Activated T-cell treated with anti-CD3 and anti-CD28 coated beads, Interleukin-2, amount 50 U/mL, for 24 hours (primary cell): Measurements from ENCODE around the gene ARID4A.
"Not testable (repeated sequence)": the region's sequence is repeated elsewhere in the genome, so short reads cannot be mapped to it uniquely, and the experiment has no call there.

Experiments
- DNase-seq: peaks from one replicate; pipeline ENCODE4 v3.0.0-alpha.2; 2020
- H3K27ac Mint-ChIP-seq: 2 replicates; pipeline ENCODE4 v1.8.0; 2020; ENCODE audit warnings: mild to moderate bottlenecking, mixed read lengths
- H3K27me3 Mint-ChIP-seq: 2 replicates; pipeline ENCODE4 v1.8.0; 2020; ENCODE audit warnings: mixed read lengths
- H3K36me3 Mint-ChIP-seq: 2 replicates; pipeline ENCODE4 v1.8.0; 2020; ENCODE audit warnings: low read depth, mixed read lengths
- H3K4me1 Mint-ChIP-seq: 2 replicates; pipeline ENCODE4 v1.8.0; 2020; ENCODE audit warnings: low read depth, mixed read lengths
- H3K4me3 Mint-ChIP-seq: 2 replicates; pipeline ENCODE4 v1.8.0; 2020; ENCODE audit warnings: mild to moderate bottlenecking, moderate library complexity, mixed read lengths
- H3K9me3 Mint-ChIP-seq: 2 replicates; pipeline ENCODE4 v1.8.0; 2020; ENCODE audit warnings: mixed read lengths

Gene ARID4A

GRCh38 chr14:58298477-58299400 is at the start of gene ARID4A:
ARID4A (plus strand) TSS chr14:58298555; CDS start chr14:58299855, 1,300 bp downstream.
- Mint-ChIP-seq H3K4me3 (no peak within 1 kb of the TSS), H3K4me1 (peaks cover 48% of the 10 kb centered on the region), H3K27me3 (no peaks in the 10 kb centered on the region), H3K9me3 (no peaks in the 10 kb centered on the region), H3K27ac (peak within 1 kb of the TSS; percentile 96), H3K36me3 (peaks cover 56% of the 10 kb centered on the region)
- DNase-seq, result peak; percentile 80

- Mint-ChIP-seq H3K4me1 (peaks cover 39% of the 10 kb centered on the region), H3K27ac (peak overlapping the region; percentile 57)
Observed at GRCh38 chr14:58249611-58250010, 48.7 kb upstream of the ARID4A start.

DNA sequence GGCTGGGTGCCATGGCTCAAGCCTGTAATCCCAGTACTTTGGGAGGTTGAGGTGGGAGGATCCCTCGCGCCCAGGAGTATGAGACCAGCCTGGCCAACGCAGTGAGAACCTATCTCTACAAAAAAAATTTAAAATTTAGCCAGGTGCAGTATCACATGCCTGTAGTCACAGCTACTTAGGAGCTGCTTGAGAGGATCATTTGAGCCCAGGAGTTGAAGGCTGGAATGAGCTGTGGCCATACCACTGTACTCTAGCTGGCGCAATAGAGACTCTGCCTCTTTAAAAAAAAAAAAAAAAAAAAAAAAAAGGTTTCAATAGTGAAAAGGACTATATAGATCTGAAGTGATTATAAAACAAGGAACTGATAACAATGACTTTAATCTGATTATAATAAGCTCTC is 40.2 kb upstream of the ARID4A start:
- Mint-ChIP-seq H3K27ac (peak overlapping the region; percentile 1), H3K27me3 (no peaks in the 10 kb centered on the region)

More at GRCh38 chr14:58249611-58250010, 48.7 kb upstream of the ARID4A start:
- no peak for DNase-seq
- Mint-ChIP-seq H3K27me3 (no peaks in the 10 kb centered on the region), H3K36me3 (peaks cover 91% of the 10 kb centered on the region), H3K9me3 (no peaks in the 10 kb centered on the region), H3K4me3 (no peak overlapping the region)

GRCh38 chr14:58262005-58262404 is 36.4 kb upstream of the ARID4A start:
- H3K36me3 Mint-ChIP-seq, result peaks cover 96% of the 10 kb centered on the region
- DNase-seq, H3K27me3 Mint-ChIP-seq, H3K4me3 Mint-ChIP-seq, H3K9me3 Mint-ChIP-seq: not testable (repeated sequence)
- peak overlapping the region; percentile 61 for H3K27ac Mint-ChIP-seq
- H3K4me1 Mint-ChIP-seq, result peaks cover 16% of the 10 kb centered on the region

More for the DNA sequence above, 40.2 kb upstream of the ARID4A start:
- no peak overlapping the region for H3K4me3 Mint-ChIP-seq
- peaks cover 12% of the 10 kb centered on the region for H3K4me1 Mint-ChIP-seq
- H3K9me3 Mint-ChIP-seq, result no peaks in the 10 kb centered on the region
- H3K36me3 Mint-ChIP-seq, result peaks cover 93% of the 10 kb centered on the region
- DNase-seq, result no peak

- H3K36me3 Mint-ChIP-seq, result peaks cover 98% of the 10 kb centered on the region
- no peak overlapping the region for H3K4me3 Mint-ChIP-seq
- H3K27me3 Mint-ChIP-seq, result no peaks in the 10 kb centered on the region
- DNase-seq, result no peak
- no peaks in the 10 kb centered on the region for H3K9me3 Mint-ChIP-seq
- peak overlapping the region; percentile 59 for H3K27ac Mint-ChIP-seq
- H3K4me1 Mint-ChIP-seq, result peaks cover 17% of the 10 kb centered on the region
Observed at GRCh38 chr14:58265401-58265800, 33.0 kb upstream of the ARID4A start.

DNA sequence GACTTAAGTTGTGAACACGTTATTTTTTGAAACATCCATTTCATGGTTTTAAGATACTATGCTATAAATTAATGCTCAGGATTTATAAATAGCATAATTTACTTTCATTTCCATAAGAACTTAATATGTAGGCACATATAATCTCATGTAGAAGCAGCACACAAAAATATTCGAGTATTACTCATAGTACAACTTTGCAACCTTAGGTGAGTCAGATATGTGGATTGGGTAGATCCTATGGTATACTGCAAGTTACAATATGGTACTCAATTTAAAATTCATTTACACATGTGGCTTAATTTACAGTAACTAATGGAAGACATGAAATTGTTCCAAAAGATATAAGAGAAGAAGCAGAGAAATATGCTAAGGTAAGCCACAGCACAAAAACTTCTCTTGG is 27.7 kb upstream of the ARID4A start:
- Mint-ChIP-seq H3K4me3 (no peak overlapping the region), H3K27ac (peak overlapping the region; percentile 67), H3K36me3 (peaks cover 97% of the 10 kb centered on the region), H3K9me3 (no peaks in the 10 kb centered on the region), H3K27me3 (no peaks in the 10 kb centered on the region), H3K4me1 (peaks cover 39% of the 10 kb centered on the region)
- no peak for DNase-seq

DNA sequence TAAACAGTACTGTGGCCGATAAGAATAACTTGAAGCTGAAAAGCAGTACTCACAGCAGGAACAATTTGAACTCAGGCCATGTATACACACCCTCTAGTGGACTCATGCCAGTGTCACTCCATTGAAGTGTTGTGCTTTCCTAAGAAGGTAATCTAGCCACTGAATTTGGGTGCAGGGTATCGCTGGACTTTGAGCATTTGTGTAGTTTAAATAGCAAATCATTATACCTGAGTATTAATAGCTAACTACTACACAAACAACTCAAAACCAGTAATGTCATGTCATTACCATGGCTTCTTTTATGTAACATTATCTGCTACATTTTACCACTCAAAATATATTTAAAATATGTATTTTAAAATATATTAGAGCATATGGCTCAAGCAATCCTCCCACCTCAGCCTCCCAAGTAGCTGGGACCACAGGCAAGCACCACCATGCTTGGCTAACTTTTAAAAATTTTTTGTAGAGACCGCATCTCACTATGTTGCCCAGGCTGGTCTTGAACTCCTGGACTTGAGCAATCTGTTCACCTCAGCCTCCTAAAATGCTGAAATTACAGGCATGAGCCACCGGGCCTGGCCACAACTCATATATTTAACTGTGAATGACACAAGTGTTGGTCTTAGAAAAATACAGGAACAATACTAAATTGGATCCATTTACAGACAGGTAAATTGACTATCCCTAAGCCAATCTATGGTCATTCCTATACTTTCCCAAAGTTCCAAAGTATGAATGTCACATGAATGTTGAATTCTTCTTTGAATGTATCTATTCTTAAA is 25.6 kb upstream of the ARID4A start:
- peaks cover 93% of the 10 kb centered on the region for H3K36me3 Mint-ChIP-seq
- H3K4me1 Mint-ChIP-seq, result peaks cover 46% of the 10 kb centered on the region
- no peaks in the 10 kb centered on the region for H3K27me3 Mint-ChIP-seq
- peak overlapping the region; percentile 61 for H3K27ac Mint-ChIP-seq
- H3K9me3 Mint-ChIP-seq, result no peaks in the 10 kb centered on the region
- no peak overlapping the region for H3K4me3 Mint-ChIP-seq
- no peak for DNase-seq

DNA sequence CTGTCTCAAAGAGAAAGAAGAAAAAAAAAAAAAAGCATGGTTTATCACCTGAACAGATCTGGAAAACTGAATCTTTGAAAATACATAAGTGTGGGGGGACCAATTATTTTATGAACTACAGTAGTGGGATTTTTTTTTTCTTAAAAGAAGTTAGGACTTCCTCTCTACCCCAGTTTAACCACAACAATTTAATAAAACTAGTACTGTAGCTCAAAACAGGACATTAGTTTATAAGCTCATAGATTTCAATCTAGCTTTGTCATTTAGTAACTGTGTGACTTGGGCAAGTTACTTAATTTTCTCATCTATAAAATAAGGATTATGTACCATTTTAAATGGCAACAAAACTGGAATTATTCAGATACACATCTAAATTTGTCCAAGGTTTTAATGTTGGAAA is 23.5 kb upstream of the ARID4A start:
- no peak for DNase-seq
- Mint-ChIP-seq H3K27me3 (no peaks in the 10 kb centered on the region), H3K27ac (peak overlapping the region; percentile 89), H3K4me3 (peak overlapping the region; percentile 21), H3K4me1 (peaks cover 48% of the 10 kb centered on the region), H3K9me3 (no peaks in the 10 kb centered on the region), H3K36me3 (peaks cover 93% of the 10 kb centered on the region)

DNA sequence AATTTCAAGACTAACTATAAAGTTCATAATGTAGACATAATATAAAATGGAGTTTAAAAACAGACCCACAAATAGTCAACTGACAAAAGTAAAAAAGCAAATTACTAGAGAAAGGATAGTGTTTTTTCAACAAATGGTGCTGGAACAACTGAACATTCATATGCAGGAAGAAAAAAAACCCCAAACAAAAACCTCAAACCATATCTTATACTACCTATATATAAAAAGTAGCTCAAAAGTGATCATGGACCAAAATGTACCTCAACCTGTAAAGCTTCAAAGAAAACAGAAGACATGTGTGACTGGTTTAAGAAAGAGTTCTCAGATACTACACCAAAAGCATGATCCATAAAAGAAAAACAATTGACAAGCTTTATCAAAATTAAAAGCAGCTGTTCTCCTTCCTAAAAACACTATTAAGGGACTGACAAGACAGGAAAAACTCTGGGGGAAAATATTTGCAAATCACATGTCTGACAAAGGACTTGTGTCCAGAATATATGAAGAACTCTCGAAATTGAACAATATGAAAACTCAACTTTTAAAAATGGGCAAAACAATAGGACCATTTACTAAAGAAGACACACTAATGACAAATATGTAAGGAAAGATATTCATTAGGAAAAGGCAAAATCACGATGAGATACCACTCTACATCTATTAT is 22.7 kb upstream of the ARID4A start:
- H3K4me1 Mint-ChIP-seq, result peaks cover 45% of the 10 kb centered on the region
- peak overlapping the region; percentile 2 for H3K4me3 Mint-ChIP-seq
- DNase-seq, result no peak
- peak overlapping the region; percentile 89 for H3K27ac Mint-ChIP-seq
- no peaks in the 10 kb centered on the region for H3K27me3 Mint-ChIP-seq
- H3K36me3 Mint-ChIP-seq, result peaks cover 93% of the 10 kb centered on the region
- no peaks in the 10 kb centered on the region for H3K9me3 Mint-ChIP-seq

DNA sequence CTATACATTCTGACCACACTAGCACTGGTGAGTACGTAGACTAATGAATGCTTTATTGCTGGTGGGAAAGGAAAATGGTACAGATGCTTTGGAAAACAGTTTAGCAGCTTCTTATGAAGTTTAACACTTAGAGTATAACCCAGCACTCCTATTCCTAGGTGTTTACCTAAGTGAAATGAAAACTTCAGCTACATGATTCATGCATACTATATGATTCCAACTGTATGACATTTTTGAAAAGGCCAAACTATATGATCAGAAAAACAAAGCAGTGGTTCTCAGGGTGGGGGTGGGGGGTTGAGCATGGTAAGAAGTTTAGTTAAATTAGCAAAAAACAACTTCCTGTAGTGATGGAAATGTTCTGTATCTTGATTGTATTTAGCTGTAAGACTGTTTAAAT is 22.1 kb upstream of the ARID4A start:
- peaks cover 94% of the 10 kb centered on the region for H3K36me3 Mint-ChIP-seq
- H3K4me1 Mint-ChIP-seq, result peaks cover 49% of the 10 kb centered on the region
- H3K4me3 Mint-ChIP-seq, result no peak overlapping the region
- H3K9me3 Mint-ChIP-seq, result no peaks in the 10 kb centered on the region
- no peak for DNase-seq
- H3K27me3 Mint-ChIP-seq, result no peaks in the 10 kb centered on the region
- peak overlapping the region; percentile 89 for H3K27ac Mint-ChIP-seq

DNA sequence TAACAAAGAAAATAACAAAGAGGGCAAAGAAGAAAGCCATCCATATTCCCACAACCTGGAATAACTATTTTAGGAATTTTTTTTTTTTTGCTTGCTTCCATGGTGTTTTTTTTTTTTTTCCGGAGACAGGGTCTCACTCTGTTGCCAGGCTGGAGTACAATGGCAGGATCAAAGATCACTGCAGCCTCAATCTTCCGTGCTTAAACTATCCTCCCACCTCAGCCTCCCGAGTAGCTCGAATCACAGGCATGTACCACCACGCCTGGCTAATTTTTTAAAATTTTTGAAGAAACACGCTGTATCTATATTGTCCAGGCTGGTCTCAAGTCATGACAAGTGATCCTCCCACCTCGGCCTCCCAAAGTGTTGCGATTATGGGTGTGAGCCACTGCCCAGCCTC is 20.2 kb upstream of the ARID4A start:
- DNase-seq, result no peak
- H3K4me1 Mint-ChIP-seq, result peaks cover 67% of the 10 kb centered on the region
- H3K27ac Mint-ChIP-seq, result peak overlapping the region; percentile 71
- no peaks in the 10 kb centered on the region for H3K27me3 Mint-ChIP-seq
- H3K36me3 Mint-ChIP-seq, result peaks cover 95% of the 10 kb centered on the region
- H3K4me3 Mint-ChIP-seq, result no peak overlapping the region
- H3K9me3 Mint-ChIP-seq, result no peaks in the 10 kb centered on the region

- H3K4me3 Mint-ChIP-seq, result peak overlapping the region; percentile 54
- DNase-seq, result no peak
- peak overlapping the region; percentile 97 for H3K27ac Mint-ChIP-seq
- no peaks in the 10 kb centered on the region for H3K27me3 Mint-ChIP-seq
- H3K9me3 Mint-ChIP-seq, result no peaks in the 10 kb centered on the region
- H3K4me1 Mint-ChIP-seq, result peaks cover 68% of the 10 kb centered on the region
- H3K36me3 Mint-ChIP-seq, result peaks cover 96% of the 10 kb centered on the region
Observed at GRCh38 chr14:58280954-58281787, 17.2 kb upstream of the ARID4A start.

GRCh38 chr14:58281969-58282368 is 16.4 kb upstream of the ARID4A start:
- H3K4me3 Mint-ChIP-seq, result peak overlapping the region; percentile 54
- no peaks in the 10 kb centered on the region for H3K9me3 Mint-ChIP-seq
- no peak for DNase-seq
- H3K27ac Mint-ChIP-seq, result peak overlapping the region; percentile 97
- H3K27me3 Mint-ChIP-seq, result no peaks in the 10 kb centered on the region
- peaks cover 97% of the 10 kb centered on the region for H3K36me3 Mint-ChIP-seq
- H3K4me1 Mint-ChIP-seq, result peaks cover 61% of the 10 kb centered on the region
